Activated T-cell treated with anti-CD3 and anti-CD28 coated beads, Interleukin-2, amount 50 U/mL, for 72 hours (primary cell): ENCODE data around the gene ABL1. TPM values are rescaled to one million over a fixed set of nuclear protein-coding genes. Genes with fewer than 3 reads are reported as not detected.
"Not testable (repeated sequence)": the region's sequence is repeated elsewhere in the genome, so short reads cannot be mapped to it uniquely, and the experiment has no call there.

Source experiments
- ATAC-seq, 2 donors: fragments of 150-1000 bp; cut with Tn5 transposase; replicated peaks in 1 of 2; 2 replicates each; pipeline ENCODE4 v1.10.0; 2021; ENCODE audit warnings: moderate library complexity in 2 of 2, mild to moderate bottlenecking in 1 of 2
- DNase-seq, 2 donors: peaks; one replicate each; pipeline ENCODE4 v3.0.0; 2021 to 2022; ENCODE audit warnings: mixed read lengths in 1 of 2
- H3K27ac Mint-ChIP-seq: one replicate; pipeline ENCODE4 v1.8.0; 2022; ENCODE audit warnings: mild to moderate bottlenecking, moderate library complexity, mixed read lengths
- H3K27me3 Mint-ChIP-seq: one replicate; pipeline ENCODE4 v1.8.0; 2022; ENCODE audit warnings: low read depth, mixed read lengths
- H3K36me3 Mint-ChIP-seq, 2 donors: one replicate each; pipeline ENCODE4 v1.8.0; 2022; ENCODE audit warnings: mixed read lengths in 2 of 2, mild to moderate bottlenecking in 1 of 2; ENCODE audit not compliant: insufficient read depth in 2 of 2
- H3K4me1 Mint-ChIP-seq: one replicate; pipeline ENCODE4 v1.8.0; 2022; ENCODE audit warnings: low read depth, mixed read lengths
- H3K4me3 Mint-ChIP-seq, 2 donors: one replicate each; pipeline ENCODE4 v1.8.0; 2022; ENCODE audit warnings: mild to moderate bottlenecking in 2 of 2, mixed read lengths in 2 of 2, moderate library complexity in 2 of 2
- H3K9me3 Mint-ChIP-seq, 2 donors: one replicate each; pipeline ENCODE4 v1.8.0; 2022; ENCODE audit warnings: mixed read lengths in 2 of 2
- total RNA-seq, 2 donors: library from RNA; stranded (reverse); gene quantifications; one replicate each; pipeline ENCODE4 v1.2.3, GENCODE V29; 2022

The ABL1 gene
- total RNA-seq, 2 donors from 2014 or later: 36.5 to 39.9 TPM

- H3K9me3 Mint-ChIP-seq: no peaks in the 10 kb centered on the region
- peaks cover 0 to 1% of the 10 kb centered on the region in 2 donors for H3K36me3 Mint-ChIP-seq
- H3K27ac Mint-ChIP-seq: no peak overlapping the region
- ATAC-seq (no peak), DNase-seq (no peak)
- H3K4me3 Mint-ChIP-seq: no peak overlapping the region
- H3K27me3 Mint-ChIP-seq: no peaks in the 10 kb centered on the region
- peaks cover 18% of the 10 kb centered on the region for H3K4me1 Mint-ChIP-seq
These were observed 11.6 kb downstream of the ABL1 start for GRCh38 chr9:130846487-130847305.

- H3K4me3 Mint-ChIP-seq: no peak overlapping the region
- no peak for ATAC-seq
These were observed 12.5 kb downstream of the ABL1 start for GRCh38 chr9:130847306-130848217.

GRCh38 chr9:130848514-130848913 lies 13.5 kb downstream of the ABL1 start:
- H3K36me3 Mint-ChIP-seq, H3K4me3 Mint-ChIP-seq, ATAC-seq, H3K27me3 Mint-ChIP-seq, H3K9me3 Mint-ChIP-seq, H3K27ac Mint-ChIP-seq, DNase-seq: not testable (repeated sequence)
- peaks cover 14% of the 10 kb centered on the region for H3K4me1 Mint-ChIP-seq

More at GRCh38 chr9:130847306-130848217, 12.5 kb downstream of the ABL1 start:
- no peak overlapping the region for H3K27ac Mint-ChIP-seq
- no peaks in the 10 kb centered on the region for H3K27me3 Mint-ChIP-seq
- no peaks in the 10 kb centered on the region for H3K9me3 Mint-ChIP-seq
- H3K36me3 Mint-ChIP-seq: peaks cover 0 to 1% of the 10 kb centered on the region in 2 donors
- no peak for DNase-seq
- H3K4me1 Mint-ChIP-seq: peaks cover 18% of the 10 kb centered on the region

GRCh38 chr9:130849356-130849755 lies 14.3 kb downstream of the ABL1 start:
- H3K4me3 Mint-ChIP-seq: no peak overlapping the region
- H3K36me3 Mint-ChIP-seq: peaks cover 0 to 1% of the 10 kb centered on the region in 2 donors
- H3K9me3 Mint-ChIP-seq: no peaks in the 10 kb centered on the region
- H3K4me1 Mint-ChIP-seq: peaks cover 6% of the 10 kb centered on the region
- no peak for DNase-seq
- no peak overlapping the region for H3K27ac Mint-ChIP-seq
- no peaks in the 10 kb centered on the region for H3K27me3 Mint-ChIP-seq
- ATAC-seq: no peak

GRCh38 chr9:130852801-130853200 lies 17.7 kb downstream of the ABL1 start:
- peaks cover 0 to 1% of the 10 kb centered on the region in 2 donors for H3K36me3 Mint-ChIP-seq
- no peak overlapping the region for H3K27ac Mint-ChIP-seq
- no peaks in the 10 kb centered on the region for H3K4me1 Mint-ChIP-seq
- H3K27me3 Mint-ChIP-seq: no peaks in the 10 kb centered on the region
- DNase-seq (no peak), ATAC-seq (no peak)
- no peaks in the 10 kb centered on the region for H3K9me3 Mint-ChIP-seq
- H3K4me3 Mint-ChIP-seq: no peak overlapping the region

GRCh38 chr9:130854092-130854491 lies 19.0 kb downstream of the ABL1 start:
- DNase-seq: no peak
- H3K9me3 Mint-ChIP-seq: no peaks in the 10 kb centered on the region
- H3K27ac Mint-ChIP-seq: no peak overlapping the region
- no peaks in the 10 kb centered on the region for H3K27me3 Mint-ChIP-seq
- no peak overlapping the region for H3K4me3 Mint-ChIP-seq
- ATAC-seq: no peak
- H3K4me1 Mint-ChIP-seq: no peaks in the 10 kb centered on the region
- peaks cover 0 to 1% of the 10 kb centered on the region in 2 donors for H3K36me3 Mint-ChIP-seq

- Mint-ChIP-seq H3K9me3 (no peaks in the 10 kb centered on the region), H3K36me3 (peaks cover 0 to 1% of the 10 kb centered on the region in 2 donors), H3K4me3 (no peak overlapping the region), H3K27me3 (no peaks in the 10 kb centered on the region), H3K27ac (no peak overlapping the region), H3K4me1 (no peaks in the 10 kb centered on the region)
- DNase-seq (no peak), ATAC-seq (no peak)
These were observed 19.8 kb downstream of the ABL1 start for GRCh38 chr9:130854835-130855234.

- Mint-ChIP-seq H3K9me3 (no peaks in the 10 kb centered on the region), H3K36me3 (peaks cover 0 to 1% of the 10 kb centered on the region in 2 donors), H3K4me1 (no peaks in the 10 kb centered on the region), H3K27ac (no peak overlapping the region), H3K4me3 (no peak overlapping the region), H3K27me3 (no peaks in the 10 kb centered on the region)
- DNase-seq (no peak), ATAC-seq (no peak)
These were observed 21.4 kb downstream of the ABL1 start for GRCh38 chr9:130856474-130856873.

GRCh38 chr9:130857864-130858738 lies 23.0 kb downstream of the ABL1 start:
- ATAC-seq (no peak), DNase-seq (no peak)
- H3K9me3 Mint-ChIP-seq: no peaks in the 10 kb centered on the region
- H3K4me1 Mint-ChIP-seq: no peaks in the 10 kb centered on the region
- H3K36me3 Mint-ChIP-seq: peaks cover 0 to 1% of the 10 kb centered on the region in 2 donors
- no peaks in the 10 kb centered on the region for H3K27me3 Mint-ChIP-seq
- no peak overlapping the region for H3K4me3 Mint-ChIP-seq
- H3K27ac Mint-ChIP-seq: no peak overlapping the region

GRCh38 chr9:130858739-130859705 lies 24.0 kb downstream of the ABL1 start:
- H3K27ac Mint-ChIP-seq: no peak overlapping the region
- DNase-seq (no peak), ATAC-seq (no peak)
- H3K36me3 Mint-ChIP-seq: peaks cover 0 to 1% of the 10 kb centered on the region in 2 donors
- no peaks in the 10 kb centered on the region for H3K27me3 Mint-ChIP-seq
- H3K4me1 Mint-ChIP-seq: no peaks in the 10 kb centered on the region
- H3K4me3 Mint-ChIP-seq: no peak overlapping the region
- H3K9me3 Mint-ChIP-seq: no peaks in the 10 kb centered on the region

GRCh38 chr9:130860458-130861316 lies 25.6 kb downstream of the ABL1 start:
- Mint-ChIP-seq H3K4me3 (no peak overlapping the region), H3K9me3 (no peaks in the 10 kb centered on the region), H3K27ac (no peak overlapping the region), H3K4me1 (no peaks in the 10 kb centered on the region), H3K27me3 (no peaks in the 10 kb centered on the region), H3K36me3 (no peaks in the 10 kb centered on the region)
- no peak for DNase-seq
- no peak for ATAC-seq
